GM12801 (cell line): ENCODE data around the gene MED7.

ENCODE experiments used
- CTCF ChIP-seq: IDR thresholded peaks from one replicate; pipeline ENCODE4 v1.5.1; 2011; ENCODE audit warnings: control low read depth; ENCODE audit not compliant: insufficient read length; ENCODE audit errors: extremely low read depth

The MED7 gene

GRCh38 chr5:157167214-157167621 lies 24.6 kb upstream of the MED7 start:
- no peak for TF ChIP-seq CTCF

GRCh38 chr5:157166214-157167213 lies 23.8 kb upstream of the MED7 start, which contains the start of gene GARIN3:
TSS of gene GARIN3 (minus strand) at chr5:157166264. CDS start at chr5:157166168, 96 bp downstream.
- no peak for TF ChIP-seq CTCF

GRCh38 chr5:157165668-157166067 lies 23.0 kb upstream of the MED7 start:
- no peak for TF ChIP-seq CTCF

- no peak for TF ChIP-seq CTCF
These were observed 22.6 kb upstream of the MED7 start for GRCh38 chr5:157165261-157165660.

- no peak for TF ChIP-seq CTCF
These were observed 21.9 kb upstream of the MED7 start for GRCh38 chr5:157164521-157164920.

- no peak for TF ChIP-seq CTCF
These were observed 20.4 kb upstream of the MED7 start for GRCh38 chr5:157162919-157163510.

GRCh38 chr5:157161996-157162395 lies 19.3 kb upstream of the MED7 start:
- TF ChIP-seq CTCF = no peak
